ENCODE results near the gene ARFGAP1.

The ARFGAP1 gene

DNA sequence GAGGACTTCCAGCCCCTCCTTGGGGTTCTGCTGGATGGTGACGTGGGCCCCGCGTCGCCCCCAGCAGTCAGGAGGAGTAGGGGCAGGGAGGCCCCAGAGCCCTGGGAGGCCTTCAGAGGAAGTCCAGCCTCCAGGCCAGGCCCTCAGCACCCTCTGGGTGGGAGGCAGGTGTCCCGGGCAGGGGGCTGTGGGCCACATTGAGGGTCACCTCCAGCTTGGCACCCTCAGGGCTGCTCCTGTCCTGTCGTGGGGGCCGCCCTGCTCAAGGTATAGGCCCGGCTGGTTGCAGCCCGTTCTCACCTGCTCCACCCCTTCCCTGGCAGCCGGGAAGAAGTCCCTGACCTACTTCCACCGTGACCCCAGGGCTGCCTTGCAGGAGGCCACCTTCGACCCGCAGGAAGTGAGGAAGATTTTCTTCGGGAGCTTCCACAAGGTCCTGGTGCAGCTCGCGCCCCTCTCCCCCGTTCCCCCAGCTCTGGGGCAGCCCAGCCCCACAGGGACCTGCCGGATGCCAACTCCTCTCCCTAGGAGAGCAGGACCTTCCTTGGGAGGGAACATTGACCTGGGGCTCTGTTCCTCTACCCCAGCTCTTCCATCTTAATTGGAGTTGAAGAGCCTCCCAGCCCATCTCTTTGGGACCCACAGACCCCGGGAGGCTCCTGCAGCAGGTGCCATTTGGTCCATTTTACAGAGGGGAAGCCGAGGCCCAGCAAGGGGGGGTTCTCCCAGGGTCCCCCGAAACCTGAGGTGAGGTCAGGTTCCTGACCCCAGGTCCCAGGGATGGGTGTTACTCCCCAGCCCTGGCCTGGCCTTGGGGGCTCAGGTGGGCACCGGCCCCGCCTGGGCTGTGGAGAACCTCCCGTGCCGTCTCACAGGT lies 46.8 kb downstream of the ARFGAP1 start:
- DNase-seq (ENCODE audit: low spot score): no peak

DNA sequence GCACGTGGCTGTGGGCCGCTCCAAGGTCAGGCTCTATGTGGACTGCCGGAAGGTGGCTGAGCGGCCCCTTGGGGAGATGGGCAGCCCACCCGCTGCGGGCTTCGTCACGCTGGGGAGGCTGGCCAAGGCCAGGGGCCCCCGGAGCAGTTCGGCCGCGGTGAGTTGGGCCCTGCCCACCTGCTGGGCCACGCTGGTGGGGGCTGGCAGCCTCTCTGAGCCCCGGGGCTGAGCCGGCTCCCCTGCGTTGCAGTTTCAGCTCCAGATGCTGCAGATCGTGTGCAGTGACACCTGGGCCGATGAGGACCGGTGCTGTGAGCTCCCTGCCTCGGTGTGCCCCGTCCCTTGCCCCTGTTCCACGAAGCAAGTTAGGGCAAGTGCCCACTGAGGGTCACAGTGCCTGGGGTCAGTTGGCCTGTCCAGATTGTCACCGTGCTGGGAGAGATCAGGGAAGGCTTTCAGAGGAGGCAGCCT lies 47.5 kb downstream of the ARFGAP1 start:
- DNase-seq (ENCODE audit: low spot score): no peak

DNA sequence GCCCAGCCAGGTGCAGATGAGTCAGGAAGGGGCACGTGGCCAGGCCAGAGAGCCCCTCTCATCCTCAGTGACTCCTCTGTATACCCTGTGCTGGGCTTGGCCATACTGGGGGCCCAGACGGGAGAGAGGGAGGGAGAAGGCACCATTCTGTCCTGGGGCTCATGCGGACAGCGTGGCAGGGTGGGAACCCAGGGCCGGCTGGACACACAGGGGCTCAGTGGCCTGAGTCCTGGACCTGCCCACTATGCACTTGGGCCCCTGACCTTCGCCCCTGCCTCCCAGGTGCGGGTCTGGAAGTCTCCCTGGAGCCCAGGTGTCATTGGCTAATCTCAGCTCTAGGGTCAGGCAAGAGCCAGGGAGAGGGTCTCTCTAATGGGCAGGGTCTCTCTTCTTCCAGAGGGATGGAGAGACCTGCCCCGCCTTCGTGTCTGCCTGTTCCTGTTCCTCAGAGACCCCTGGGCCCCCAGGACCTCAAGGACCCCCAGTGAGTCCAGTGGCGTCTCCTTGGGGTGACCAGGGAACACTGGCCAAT lies 48.1 kb downstream of the ARFGAP1 start:
- DNase-seq (ENCODE audit: low spot score): no peak

DNA sequence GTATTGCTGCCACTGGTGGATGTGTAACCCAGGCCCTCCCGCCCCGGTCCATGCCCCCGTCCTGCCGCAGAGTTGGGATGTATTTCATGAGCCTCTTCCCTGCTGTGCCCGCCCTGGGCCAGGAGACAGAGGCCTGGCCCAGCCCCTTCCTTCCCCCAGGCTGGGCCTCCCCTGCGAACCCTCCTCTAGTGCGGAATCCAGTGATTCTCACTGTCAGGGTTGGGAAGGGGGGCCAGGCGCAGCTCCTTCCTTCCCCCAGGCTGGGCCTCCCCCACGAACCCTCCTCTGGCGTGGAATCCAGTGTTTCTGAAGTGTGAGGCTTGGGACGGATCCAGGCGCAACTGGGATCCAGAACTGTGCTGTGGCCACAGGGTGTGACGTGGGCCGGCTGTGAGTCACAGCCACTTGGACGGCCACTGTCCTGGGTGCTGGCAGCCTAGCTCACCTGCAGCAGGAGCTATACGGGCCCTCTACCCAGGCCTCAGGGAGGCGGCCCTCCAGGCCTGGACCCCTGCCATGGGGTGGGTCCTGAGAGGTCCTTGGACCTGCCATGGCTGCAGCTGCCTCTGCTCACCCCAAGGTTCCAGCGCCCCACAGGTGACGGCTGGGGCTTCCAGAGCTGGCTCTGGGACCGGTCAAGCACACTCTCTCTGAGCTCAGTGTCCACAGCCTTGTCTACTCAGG lies 48.7 kb downstream of the ARFGAP1 start:
- DNase-seq (ENCODE audit: low spot score): no peak

DNA sequence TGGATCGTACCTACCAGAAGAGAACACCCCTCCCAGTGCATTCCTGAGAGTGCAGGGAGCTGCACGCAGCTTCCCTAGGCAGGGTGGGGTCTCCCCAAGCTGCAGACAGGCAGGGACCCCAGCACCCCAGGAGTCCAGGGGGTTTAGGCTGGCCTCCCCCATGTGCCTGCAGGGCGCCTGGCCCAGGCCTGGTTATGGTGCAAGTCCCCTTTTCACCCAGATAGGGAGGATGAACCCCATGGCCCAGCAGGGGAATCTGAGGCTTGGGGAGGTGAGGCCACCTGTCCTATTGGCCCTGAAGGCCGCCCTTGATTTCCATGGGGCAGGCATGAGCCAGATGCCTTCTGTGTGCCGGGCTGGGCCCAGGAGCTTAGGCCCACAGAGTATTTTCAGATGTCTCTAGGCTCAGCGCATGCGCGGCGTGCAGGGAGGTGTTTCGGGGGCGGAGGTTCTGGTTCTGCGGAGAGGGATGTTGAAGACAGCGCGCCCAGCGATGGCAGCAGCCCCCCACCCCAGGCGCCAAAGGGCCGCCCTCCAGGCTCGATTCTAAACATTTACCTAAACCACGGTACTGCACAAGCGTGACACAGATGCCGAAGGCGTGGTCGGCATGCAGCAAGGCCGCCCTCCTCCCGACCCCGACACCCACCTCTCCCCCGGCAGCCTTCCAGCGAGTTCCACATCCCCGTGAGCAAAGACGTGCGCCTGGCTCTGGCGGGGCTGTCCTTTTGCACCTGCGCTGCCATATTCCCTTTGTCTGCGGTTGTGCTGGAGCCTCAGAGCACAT lies 49.7 kb downstream of the ARFGAP1 start:
- DNase-seq (ENCODE audit: low spot score): no peak

DNA sequence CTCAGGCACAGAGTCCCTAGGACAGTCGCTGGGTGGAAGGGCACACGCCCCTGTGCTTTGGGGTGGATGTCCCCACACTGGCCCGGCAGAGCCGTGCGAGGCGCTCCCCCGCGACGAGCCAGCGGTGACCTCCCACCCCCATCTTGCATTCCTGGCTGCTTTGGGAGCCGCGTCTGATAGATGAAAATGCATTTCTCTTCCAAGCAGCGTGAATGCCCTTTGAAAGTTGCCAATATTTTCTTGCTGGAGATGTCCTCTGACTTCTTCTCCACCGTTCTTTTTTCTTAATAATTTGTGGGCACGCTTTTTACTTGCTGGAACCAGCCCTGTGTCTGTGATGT lies 50.3 kb downstream of the ARFGAP1 start:
- DNase-seq (ENCODE audit: low spot score): no peak

DNA sequence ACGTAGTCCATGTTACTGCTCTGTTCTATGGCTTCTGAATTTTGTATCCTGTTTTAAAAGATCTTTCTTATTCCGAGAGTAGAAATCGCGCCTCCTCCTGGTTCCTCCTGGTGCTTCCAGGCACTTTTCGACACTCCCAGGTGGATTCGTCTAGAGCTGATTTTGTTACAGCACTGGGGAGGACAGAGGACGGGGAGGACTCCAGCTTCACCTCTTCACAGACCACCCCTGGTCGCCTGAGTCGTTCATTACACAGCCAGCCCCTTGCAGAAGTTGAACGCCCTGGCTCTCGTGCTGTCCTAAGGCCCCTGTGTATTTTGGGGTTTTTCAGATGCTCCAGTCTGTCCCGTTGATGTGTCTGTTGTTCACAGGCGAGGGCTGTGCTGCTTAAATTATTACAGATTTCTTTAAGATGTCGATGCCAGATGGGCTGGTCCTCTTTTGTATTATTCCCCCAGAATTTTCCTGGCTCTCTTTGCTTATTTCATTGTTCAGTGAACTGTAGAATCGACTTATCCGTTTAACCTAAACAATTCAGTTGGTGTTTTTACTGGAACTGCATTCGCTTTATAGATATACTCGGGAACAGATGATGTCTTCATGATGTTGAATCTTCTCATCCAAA lies 50.9 kb downstream of the ARFGAP1 start:
- DNase-seq (ENCODE audit: low spot score): no peak

DNA sequence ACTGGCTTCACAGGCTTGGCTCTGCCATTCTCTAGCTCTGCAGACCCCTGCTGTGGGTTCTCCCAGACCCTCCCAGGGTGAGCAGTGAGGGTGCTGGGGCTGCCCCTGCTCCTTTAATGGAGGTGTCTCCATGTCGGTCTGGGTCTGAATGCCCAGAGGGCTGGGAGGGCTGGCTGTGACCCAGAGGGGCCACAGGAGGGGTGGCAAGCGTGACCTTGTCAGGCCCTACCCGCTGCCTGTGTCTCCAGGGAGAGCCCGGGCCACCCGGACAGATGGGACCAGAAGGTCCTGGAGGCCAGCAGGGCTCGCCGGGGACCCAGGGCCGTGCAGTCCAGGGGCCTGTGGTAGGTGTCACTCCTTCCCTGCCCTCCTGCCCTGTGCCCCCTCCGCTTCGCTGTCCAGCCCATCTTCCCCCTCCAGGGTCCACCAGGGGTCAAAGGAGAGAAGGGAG lies 52.4 kb downstream of the ARFGAP1 start:
- no peak for DNase-seq (ENCODE audit: low spot score)

DNA sequence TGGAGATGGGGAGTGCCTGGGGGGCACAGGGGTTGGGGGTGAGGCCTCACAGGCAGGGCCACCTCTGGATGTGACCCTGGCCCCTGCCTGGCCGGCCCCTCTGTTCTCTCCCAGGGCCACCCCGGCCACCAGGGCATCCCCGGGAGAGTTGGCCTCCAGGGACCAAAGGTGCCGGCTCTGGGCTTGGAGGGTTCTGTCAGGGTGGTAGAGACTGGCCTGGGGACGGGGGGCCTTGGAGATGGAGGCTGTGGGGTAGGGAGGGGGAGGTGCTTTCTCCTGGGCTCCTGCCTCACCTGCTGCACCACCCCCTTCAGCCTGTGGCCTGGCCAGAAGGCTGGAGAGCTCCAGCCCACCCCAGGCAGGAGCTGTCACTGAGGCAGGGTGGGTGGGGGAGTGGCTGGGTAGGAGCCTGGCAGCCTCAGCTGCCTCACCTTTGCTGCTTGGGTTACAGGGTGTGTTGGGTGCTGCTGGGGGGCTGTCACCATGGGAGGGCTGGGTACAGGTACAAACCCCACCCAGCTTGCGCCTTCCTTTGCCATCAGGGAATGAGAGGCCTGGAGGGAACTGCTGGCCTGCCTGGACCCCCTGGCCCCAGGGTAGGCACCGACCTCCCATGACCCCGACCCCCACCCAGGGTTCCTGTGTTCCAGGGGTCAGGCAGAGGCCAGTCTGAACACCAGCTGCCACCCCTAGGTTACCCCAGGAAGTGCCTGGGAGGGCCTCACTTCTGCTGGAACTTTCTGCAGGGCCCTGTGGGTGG lies 53.1 kb downstream of the ARFGAP1 start:
- DNase-seq (ENCODE audit: low spot score): no peak

DNA sequence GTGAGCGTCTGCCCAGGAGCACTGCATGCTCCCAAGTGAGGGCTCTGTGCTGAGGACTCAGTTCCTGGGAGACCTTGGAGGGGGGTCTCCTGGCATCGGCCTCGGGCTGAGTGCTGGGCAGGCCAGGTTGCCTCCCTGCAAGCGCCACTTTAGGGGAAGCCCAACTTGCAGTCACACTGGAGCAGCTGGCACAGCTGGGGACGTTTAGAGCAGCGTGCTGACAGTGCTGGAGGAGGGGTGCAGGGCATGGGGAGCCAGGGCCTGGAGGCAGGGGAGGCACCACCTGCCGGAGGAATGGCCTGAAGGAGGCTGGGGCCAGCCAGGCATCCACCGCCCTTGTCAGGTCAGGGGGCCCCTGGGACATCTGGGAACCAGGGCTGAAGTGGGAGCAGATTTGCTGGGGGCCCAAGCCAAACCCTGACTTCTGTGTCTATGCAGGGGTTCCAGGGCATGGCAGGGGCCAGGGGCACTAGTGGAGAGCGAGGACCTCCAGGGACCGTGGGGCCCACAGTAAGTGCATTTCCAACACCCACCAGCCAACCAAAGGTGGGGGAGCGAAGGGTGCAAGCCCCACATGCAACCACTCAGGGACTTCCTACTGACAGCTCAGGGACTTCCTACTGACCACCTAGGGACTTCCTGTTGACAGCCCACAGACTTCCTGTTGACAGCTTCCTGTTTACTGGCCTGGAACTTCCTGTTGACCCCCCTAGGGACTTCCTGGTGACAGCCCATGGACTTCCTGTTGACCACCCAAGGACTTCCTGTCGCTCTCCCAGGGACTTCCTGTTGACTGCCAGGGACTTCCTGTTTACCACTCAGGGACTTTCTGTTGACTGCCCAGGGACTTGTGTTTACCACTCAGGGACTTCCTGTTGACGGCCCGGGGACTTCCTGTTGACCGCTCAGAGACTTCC lies 54.0 kb downstream of the ARFGAP1 start:
- DNase-seq (ENCODE audit: low spot score): no peak

DNA sequence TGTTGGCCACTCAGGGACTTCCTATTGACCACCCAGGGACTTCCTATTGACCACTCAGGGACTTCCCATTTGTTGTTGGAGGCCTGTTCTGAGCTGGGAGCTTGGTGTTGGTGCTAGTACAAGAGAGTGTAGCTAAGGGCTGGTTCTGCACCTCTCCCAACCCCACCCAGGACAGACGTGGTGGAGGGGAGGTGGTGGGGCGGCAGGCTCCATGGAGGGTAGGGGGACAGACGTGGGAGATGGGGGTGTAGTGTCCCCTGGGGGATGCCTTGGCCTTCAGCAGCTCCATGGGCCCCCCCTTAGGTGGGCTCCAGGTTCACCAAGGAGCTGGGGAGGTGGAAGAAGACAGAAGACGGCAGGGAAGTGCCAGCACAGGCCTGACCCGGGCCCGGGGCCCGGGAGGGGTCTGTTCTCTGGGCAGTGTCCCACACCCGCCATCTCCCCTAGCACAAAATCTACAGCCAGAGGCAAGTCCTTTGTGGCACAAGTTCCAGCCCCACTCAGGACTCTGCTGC lies 54.7 kb downstream of the ARFGAP1 start:
- DNase-seq (ENCODE audit: low spot score): no peak

DNA sequence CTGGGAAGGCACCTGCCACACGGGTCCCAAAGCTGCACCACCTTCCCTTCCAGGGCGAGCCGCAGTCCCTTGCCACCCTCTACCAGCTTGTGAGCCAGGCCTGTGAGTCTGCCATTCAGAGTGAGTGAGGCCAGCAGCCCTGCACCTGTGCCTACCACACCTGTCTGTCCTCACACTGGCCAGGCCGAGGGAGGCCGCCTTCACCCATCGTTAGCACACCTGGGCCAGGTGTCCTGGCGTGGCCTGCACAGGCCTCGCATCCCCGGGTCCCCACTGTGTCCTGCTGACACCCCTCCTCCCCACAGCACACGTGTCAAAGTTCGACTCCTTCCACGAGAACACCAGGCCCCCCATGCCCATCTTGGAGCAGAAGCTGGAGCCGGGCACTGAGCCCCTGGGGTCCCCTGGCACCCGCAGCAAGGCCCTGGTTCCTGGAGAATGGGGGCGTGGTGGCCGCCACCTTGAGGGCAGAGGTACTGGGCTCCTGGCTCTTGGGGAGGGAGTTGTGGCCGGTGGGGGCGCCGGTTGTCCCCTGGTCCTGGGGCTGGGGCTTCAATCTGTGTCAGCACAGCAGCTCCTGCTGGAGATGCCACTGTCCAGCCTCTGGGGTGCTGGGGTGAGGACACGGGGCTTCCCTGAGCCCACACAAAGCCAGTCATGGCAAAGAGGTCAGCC lies 55.5 kb downstream of the ARFGAP1 start:
- DNase-seq (ENCODE audit: low spot score): no peak

DNA sequence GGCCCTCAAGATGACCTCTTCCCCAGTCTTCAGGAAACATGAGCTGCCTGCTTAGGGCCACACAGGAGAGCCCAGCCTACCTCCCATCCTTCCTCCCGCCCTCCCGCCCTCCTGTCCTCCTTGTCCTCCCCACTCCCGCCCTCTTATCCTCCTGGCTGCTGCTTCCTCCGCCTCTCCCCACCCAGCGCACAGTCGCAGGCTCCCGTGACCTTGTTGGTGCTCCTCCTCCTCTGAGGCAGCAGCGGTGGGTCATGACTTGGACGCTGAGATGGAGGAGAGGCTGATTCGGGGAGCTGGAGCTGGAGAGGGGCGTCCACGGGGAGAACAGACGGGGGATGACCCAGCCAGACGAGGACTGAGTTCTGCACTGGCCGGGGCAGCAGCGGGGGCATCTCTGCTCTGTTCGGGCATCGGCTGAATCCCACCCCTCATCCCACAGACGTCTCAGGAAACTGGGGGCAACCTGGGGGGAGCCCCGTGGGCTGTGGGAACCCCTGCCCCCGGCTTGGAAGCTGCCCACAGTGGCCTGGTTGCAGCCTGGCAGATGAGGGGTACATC lies 56.2 kb downstream of the ARFGAP1 start:
- no peak for DNase-seq (ENCODE audit: low spot score)

DNA sequence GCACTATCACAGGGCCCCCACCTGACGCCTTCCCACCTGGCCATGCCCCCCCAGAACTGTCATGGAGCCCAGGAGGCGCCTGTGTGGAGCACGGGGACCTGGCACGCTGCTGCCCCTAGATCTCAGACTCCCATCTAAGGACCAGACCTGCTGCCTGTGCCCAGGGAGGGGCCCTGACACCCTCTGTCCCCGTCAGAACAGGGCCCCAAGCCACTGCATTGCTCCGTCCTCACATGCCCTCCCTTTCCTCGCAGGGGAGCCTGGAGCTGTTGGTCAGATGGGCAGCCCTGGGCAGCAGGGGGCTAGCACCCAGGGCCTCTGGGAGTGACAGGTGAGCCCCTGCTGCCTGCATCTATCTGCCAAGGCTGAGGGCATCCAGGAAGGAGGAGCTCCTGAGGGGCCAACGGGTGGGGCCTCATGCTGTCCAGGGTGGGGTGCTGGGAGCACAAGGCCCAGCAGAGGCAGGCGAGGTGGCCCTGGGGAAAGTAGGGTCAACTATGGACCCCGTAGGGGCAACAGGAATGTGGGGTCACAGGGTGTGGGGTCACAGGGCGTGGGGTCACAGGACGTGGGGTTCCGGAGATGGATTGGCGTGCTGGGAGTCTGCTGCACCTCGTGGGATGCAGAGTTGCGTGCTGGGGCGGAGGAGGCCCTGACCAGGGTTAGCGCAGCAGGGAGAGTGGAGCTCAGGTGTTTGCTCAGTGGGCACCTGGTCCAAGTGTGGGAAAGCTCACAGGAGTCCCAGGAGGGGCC lies 56.9 kb downstream of the ARFGAP1 start:
- no peak for DNase-seq (ENCODE audit: low spot score)

DNA sequence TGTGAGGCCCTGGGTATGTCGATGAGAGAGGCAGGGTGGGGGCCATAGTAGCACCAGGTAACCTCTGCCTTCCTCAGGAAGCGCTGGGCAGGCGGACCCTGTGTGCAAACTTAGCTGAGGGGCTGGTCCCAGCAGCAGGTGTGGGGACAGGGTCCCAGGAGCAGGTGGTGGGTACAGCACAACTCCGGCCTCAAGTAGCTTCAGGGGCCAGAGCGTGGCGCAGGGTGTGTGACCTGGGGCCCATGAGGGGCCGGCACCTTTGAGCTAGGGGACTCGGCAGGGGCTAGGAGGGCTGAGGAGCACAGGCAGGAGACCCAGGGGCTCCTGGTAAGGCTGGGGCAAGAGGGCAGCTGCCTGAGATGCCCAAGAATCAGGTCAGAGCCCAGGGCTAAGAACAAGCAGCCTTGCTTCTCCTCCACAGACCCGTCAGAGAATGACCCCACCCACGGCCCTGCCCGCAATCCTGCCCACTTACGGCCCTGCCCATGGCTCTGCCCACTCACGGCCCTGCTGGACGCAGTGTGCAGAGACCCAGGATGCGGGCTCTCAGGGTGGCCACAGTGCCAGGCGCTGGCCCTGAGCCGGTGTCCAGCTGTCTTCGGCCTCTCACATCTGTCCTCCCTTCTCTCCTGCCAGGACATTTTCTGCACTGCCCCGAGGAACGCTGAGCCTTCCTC lies 57.6 kb downstream of the ARFGAP1 start:
- DNase-seq (ENCODE audit: low spot score): no peak

DNA sequence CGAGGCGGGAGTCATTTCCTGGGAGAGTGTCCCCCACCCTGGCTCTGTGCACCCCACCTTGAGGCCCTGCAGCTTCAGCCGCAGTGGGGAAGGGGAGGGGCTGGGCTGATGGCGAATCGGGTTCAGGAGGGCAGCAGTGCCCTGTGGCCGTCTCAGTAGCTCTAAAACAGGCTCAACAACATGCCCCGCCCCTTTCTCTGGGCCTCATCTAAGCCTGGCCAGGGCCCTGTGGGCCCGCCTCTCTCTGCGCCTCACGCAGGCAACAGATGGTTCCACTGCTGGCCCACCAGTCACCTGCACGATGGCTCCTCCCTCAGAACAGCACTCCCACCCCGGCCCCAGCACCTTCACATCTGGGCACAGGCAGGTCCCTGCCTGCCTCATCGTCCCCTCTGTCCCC lies 58.3 kb downstream of the ARFGAP1 start:
- DNase-seq (ENCODE audit: low spot score): no peak

DNA sequence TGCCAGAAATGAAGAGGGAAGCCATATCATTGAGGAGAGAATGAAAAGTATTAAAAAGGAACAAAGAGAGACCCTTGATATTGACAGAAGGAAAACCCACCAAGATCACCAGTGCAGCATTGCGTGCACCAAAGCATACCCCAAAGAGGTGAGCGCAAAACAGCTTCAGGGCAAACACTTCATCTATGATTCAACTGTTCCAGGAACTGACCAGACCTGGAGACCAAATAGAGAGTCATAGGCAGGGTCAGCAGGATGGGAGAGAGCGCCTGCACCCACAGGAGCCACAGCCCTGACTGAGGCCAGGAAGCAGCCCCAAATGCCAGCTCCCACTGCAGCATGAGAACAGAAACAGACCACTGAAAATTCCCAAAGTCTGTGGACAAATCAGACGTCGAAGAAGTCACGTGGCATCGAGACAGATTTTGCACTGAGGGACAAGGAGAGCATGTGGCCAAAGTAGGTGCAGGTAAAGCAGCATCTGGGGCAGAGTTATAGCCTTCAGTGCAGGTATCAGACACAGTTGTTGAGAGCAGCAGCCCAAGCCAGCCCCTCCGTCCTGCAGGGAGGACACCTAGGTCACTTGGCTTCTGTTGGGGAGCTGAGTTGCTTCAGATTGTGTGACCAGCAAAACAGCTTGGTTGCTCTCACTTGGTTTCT lies 59.3 kb downstream of the ARFGAP1 start:
- no peak for DNase-seq (ENCODE audit: low spot score)
